Thoracic aorta (tissue), 2 donors: ENCODE measurements around the gene IPPK. TPM values are rescaled to one million over a fixed set of nuclear protein-coding genes. Genes with fewer than 3 reads are reported as not detected.
"Not testable (repeated sequence)": the region's sequence is repeated elsewhere in the genome, so short reads cannot be mapped to it uniquely, and the experiment has no call there.

ENCODE experiments used
- ATAC-seq: fragments of 150-250 bp; one replicate; pipeline ENCODE4 v1.8.0; 2017; ENCODE audit warnings: low read depth; ENCODE audit not compliant: insufficient number of reproducible peaks, low FRiP score
- DNase-seq: peaks from one replicate; pipeline ENCODE4 v3.0.0-alpha.2; 2020; ENCODE audit warnings: low spot score
- H3K27ac ChIP-seq, 2 donors: fragments of 200-600 bp; sonication (generic); 1 replicate in 1 of 2; 2 replicates in 1 of 2; pipeline ENCODE4 v1.5.1; 2016; ENCODE audit warnings: mild to moderate bottlenecking in 2 of 2, moderate library complexity in 2 of 2
- H3K27me3 ChIP-seq: fragments of 200-600 bp; sonication (generic); replicated peaks from 2 replicates; pipeline ENCODE4 v1.6.0; 2016; ENCODE audit warnings: mild to moderate bottlenecking; ENCODE audit not compliant: insufficient read depth
- H3K36me3 ChIP-seq: fragments of 200-600 bp; sonication (generic); one replicate; pipeline ENCODE4 v1.5.1; 2016
- H3K4me1 ChIP-seq, 2 donors: fragments of 200-600 bp; sonication (generic); 1 replicate in 1 of 2; 2 replicates in 1 of 2; pipeline versions ENCODE4 v1.5.1 to v1.6.0; 2016; ENCODE audit warnings: low read depth in 2 of 2, mild to moderate bottlenecking in 1 of 2; ENCODE audit not compliant: control insufficient read depth in 1 of 2
- H3K4me3 ChIP-seq: fragments of 200-600 bp; sonication (generic); 2 replicates; pipeline ENCODE4 v1.5.1; 2016; ENCODE audit warnings: mild to moderate bottlenecking
- H3K9me3 ChIP-seq: fragments of 200-600 bp; sonication (generic); 2 replicates; pipeline ENCODE4 v1.5.1; 2016
- total RNA-seq, 2 donors: library from RNA; depleted of rRNA; stranded (reverse); fragments of >200 nt; gene quantifications; one replicate each; pipeline versions ENCODE4 v1.1.0 to v1.2.3, GENCODE V29; 2016
- TF ChIP-seq, protein P1 (sequence below): fragments of 200-600 bp; sonication (generic); IDR thresholded peaks from one replicate; pipeline ENCODE4 v1.5.1; 2019; ENCODE audit warnings: antibody characterized with exemption

The IPPK gene
- total RNA-seq, 2 donors from 2014 or later = 6.9 to 11.7 TPM

DNA sequence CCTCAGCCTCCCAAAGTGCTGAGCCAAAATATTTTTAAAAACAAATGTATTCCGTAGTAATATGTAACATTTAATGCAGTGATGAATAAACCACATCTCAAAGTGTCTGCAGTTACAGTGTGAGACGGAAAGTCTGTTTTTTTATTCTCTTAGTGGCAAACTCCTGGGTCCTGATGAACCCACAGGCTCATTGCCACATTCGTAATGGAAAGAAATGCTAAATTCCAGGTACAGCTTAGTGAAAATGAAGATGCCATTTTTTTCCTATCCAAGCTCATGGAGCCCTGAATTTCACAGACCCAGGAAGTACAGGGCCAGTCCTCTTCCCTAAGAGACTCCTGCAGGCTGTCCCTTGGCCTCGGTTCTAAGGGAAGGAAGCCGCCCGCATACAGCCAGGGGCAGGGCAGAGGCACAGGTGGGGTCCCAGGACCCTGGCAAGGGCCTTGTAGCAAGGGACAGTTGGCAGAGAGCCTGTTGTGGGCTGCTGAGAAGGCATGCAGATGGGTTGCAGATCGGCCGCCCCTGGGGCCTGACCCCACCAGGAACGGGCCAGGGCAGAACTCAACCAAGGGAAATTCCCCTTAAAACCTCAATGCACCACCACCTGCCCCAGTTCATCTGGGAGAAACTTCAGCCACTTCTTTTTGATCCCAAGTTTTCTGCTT, 36.2 kb downstream of the IPPK start:
- TF ChIP-seq, protein P1, sequence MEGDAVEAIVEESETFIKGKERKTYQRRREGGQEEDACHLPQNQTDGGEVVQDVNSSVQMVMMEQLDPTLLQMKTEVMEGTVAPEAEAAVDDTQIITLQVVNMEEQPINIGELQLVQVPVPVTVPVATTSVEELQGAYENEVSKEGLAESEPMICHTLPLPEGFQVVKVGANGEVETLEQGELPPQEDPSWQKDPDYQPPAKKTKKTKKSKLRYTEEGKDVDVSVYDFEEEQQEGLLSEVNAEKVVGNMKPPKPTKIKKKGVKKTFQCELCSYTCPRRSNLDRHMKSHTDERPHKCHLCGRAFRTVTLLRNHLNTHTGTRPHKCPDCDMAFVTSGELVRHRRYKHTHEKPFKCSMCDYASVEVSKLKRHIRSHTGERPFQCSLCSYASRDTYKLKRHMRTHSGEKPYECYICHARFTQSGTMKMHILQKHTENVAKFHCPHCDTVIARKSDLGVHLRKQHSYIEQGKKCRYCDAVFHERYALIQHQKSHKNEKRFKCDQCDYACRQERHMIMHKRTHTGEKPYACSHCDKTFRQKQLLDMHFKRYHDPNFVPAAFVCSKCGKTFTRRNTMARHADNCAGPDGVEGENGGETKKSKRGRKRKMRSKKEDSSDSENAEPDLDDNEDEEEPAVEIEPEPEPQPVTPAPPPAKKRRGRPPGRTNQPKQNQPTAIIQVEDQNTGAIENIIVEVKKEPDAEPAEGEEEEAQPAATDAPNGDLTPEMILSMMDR = no peak
- Histone ChIP-seq H3K27me3 (no peaks in the 10 kb centered on the region), H3K4me1 (peaks cover 3 to 32% of the 10 kb centered on the region in 2 donors), H3K27ac (peak overlapping the region; percentile 23 to 51), H3K36me3 (peaks cover 14% of the 10 kb centered on the region), H3K9me3 (no peaks in the 10 kb centered on the region), H3K4me3 (no peak overlapping the region)
- DNase-seq = no peak
- no peak for ATAC-seq

DNA sequence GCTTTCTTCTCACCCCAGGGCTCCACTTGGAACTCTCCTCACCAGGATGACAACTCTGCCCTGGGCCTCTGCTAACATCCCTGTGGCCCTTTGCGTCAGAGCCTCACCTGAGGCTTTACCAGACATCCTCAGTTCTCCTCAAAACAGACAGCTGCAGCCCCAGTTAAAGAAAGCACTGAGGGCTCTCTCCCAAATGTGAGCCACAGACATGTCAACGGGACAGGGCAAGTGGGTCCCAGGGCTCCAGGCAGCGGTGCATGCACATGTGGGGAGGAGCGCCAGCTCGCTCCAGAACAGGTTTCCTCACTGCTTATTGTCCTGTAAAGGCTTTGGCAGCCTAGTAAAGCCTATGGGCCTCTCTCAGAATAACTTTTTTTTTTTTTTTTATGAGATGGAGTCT, 37.3 kb downstream of the IPPK start:
- Histone ChIP-seq H3K36me3 (peaks cover 5% of the 10 kb centered on the region), H3K27ac (peak overlapping the region; percentile 43 to 73), H3K9me3 (no peaks in the 10 kb centered on the region), H3K4me3 (no peak overlapping the region), H3K4me1 (peaks cover 3 to 32% of the 10 kb centered on the region in 2 donors), H3K27me3 (no peaks in the 10 kb centered on the region)
- DNase-seq (no peak), ATAC-seq (no peak)
- TF ChIP-seq, protein P1 = no peak

DNA sequence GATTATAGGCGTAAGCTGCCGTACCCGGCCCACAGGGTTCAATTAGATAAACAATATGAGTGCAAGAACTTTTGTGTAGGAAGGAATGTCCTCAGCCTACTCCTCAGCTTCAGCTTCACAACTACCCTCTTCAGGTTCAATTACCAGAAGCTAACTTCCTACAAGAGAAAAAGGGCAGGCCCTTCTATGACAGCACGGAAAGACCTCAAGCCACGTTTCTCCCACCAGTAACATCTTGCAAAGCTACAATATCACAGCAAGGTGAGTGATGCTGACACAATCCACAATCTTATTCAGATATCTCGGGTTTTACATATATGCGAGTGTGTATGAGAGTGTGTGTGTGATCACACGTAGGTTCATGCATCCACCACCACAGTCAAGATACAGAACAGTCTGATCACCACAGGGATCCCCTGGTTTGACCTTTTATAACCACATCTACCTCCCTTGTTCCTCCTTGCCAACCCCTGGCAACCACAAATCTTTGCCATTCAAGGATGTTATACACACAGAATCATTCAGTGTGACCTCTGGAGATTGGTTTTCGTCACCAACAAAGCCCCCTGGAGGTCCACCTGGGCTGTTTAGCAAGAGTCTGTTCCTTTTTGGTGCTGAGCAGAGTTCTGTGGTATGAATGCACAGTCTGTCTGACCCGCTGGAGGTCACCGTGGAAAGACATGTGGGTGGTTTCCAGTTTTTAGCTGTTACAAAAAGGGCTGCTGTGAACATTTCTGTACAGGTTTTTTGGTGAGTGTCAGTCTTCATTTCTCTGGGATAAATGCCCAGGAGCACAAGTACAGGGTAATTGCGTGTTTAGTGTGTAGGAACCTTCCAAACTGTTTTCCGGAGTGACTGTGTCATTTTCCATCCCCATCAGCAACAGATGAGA, 38.2 kb downstream of the IPPK start:
- no peak for DNase-seq
- no peaks in the 10 kb centered on the region for H3K27me3 ChIP-seq
- peak overlapping the region; percentile 43 to 73 for H3K27ac ChIP-seq
- no peaks in the 10 kb centered on the region for H3K36me3 ChIP-seq
- TF ChIP-seq, protein P1 = no peak
- no peaks in the 10 kb centered on the region for H3K9me3 ChIP-seq
- no peak for ATAC-seq
- peaks cover 3 to 32% of the 10 kb centered on the region in 2 donors for H3K4me1 ChIP-seq
- H3K4me3 ChIP-seq = no peak overlapping the region

DNA sequence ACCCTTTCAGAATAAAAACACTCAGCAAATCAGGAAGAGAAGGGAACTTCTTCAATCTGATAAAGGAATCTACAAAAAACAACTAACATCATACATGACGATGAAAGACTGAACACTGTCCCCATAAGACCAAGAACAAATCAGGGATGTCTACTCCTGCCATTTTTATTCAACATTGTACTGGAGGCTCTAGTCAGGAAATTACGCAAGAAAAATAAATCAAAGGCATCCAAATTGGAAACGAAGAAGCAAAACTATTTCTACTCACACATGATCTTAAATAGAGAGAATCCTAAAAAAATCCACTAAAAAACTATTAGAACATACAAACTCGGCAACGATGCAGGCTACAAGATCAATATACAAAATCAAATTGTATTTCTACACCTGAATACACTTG, 42.3 kb downstream of the IPPK start:
- no peaks in the 10 kb centered on the region for H3K27me3 ChIP-seq
- peaks cover 0 to 14% of the 10 kb centered on the region in 2 donors for H3K4me1 ChIP-seq
- H3K9me3 ChIP-seq = no peaks in the 10 kb centered on the region
- TF ChIP-seq, protein P1 = no peak
- DNase-seq = no peak
- no peak for ATAC-seq
- no peak overlapping the region for H3K4me3 ChIP-seq
- no peaks in the 10 kb centered on the region for H3K36me3 ChIP-seq
- no peak overlapping the region for H3K27ac ChIP-seq

DNA sequence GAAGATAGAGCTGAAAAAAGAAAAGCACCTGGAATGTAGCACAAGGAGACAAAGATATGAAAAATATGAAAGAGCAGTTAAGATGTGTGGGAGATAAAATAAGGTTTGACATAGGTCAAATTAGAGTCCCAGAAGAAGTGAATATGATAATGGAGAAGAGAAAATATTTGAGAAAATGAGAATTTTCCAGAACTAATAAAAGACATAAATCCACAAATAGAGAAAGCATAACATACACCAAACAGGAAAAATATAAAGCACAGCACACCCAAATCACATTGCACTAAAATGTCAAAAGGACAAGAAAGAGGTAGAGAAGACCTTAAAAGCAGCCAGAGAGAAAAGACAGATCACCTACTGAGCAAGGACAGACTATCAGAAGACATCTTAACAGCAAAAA, 43.4 kb downstream of the IPPK start:
- no peak overlapping the region for H3K4me3 ChIP-seq
- TF ChIP-seq, protein P1 = no peak
- DNase-seq = no peak
- H3K27ac ChIP-seq = no peak overlapping the region
- no peaks in the 10 kb centered on the region for H3K27me3 ChIP-seq
- ATAC-seq = no peak
- H3K4me1 ChIP-seq = peaks cover 0 to 2% of the 10 kb centered on the region in 2 donors
- no peaks in the 10 kb centered on the region for H3K36me3 ChIP-seq
- no peaks in the 10 kb centered on the region for H3K9me3 ChIP-seq

DNA sequence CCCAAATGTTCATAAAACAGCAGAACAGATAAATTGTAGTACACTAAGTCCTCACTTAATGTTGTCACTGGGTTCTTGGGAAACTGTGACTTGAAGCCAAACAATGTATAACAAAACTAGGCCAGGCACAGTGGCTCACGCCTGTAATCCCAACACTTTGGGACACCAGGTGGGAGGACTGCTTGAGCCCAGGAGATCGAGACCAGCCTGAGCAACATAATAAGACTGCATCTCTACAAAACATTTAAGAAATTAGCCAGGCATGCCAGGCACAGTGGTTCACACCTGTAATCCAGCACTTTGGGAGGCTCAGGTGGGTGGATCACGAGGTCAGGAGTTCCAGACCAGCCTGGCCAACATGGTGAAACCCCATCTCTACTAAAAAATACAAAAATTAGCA, 46.0 kb downstream of the IPPK start:
- not testable (repeated sequence) for H3K9me3 ChIP-seq, H3K27ac ChIP-seq, ATAC-seq, H3K4me3 ChIP-seq, DNase-seq, H3K36me3 ChIP-seq, H3K27me3 ChIP-seq
- peaks cover 0 to 20% of the 10 kb centered on the region in 2 donors for H3K4me1 ChIP-seq
